IPS-11a (cell line): ENCODE data around the gene ZMYND8.
"Not testable (repeated sequence)": the region's sequence is repeated elsewhere in the genome, so short reads cannot be mapped to it uniquely, and the experiment has no call there.

Experiments used
- H3K4me3 ChIP-seq: one replicate; pipeline ENCODE4 v1.5.1; 2013; ENCODE audit warnings: low read depth, low read length, control low read depth

The ZMYND8 gene

GRCh38 chr20:47183367-47183766 is 173.1 kb downstream of the ZMYND8 start:
- H3K4me3 ChIP-seq: no peak overlapping the region

- H3K4me3 ChIP-seq: no peak overlapping the region
These were observed 175.2 kb downstream of the ZMYND8 start for GRCh38 chr20:47181056-47181862.

DNA sequence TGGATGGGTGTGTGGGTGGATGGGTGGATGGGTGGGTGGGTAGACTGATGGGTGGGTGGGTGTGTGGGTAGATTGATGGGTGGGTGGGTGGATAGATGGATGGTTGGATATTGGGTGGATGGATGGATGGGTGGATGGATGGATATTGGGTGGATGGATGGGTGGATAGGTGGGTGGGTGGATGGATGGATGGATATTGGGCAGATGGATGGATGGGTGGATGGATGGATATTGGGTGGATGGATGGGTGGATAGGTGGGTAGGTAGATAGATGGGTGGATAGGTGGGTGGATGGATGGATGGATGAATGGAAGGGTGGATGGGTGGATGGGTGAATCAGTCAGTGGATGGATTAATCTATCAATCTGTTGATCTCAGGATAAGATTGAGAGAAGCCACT is 177.2 kb downstream of the ZMYND8 start:
- no peak overlapping the region for H3K4me3 ChIP-seq

DNA sequence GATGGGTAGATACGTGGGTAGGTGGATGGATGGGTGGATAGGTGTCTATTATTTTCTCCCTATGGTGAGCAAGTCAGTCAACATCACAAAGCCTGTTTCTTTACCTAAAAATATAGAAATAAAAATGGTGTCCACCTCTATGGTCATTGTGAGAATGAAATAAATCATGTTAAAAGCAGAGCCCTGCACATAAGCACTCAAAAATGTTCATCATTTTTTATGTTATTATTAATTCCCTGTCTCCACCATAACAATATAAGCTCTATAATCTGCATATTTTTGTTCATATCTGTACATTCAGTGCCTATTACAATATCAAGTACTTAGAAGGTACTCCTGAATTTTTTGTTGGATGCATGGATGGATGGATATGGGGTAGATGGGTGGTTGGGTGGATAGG is 177.6 kb downstream of the ZMYND8 start:
- no peak overlapping the region for H3K4me3 ChIP-seq

GRCh38 chr20:47178277-47178676 is 178.2 kb downstream of the ZMYND8 start:
- H3K4me3 ChIP-seq: no peak overlapping the region

DNA sequence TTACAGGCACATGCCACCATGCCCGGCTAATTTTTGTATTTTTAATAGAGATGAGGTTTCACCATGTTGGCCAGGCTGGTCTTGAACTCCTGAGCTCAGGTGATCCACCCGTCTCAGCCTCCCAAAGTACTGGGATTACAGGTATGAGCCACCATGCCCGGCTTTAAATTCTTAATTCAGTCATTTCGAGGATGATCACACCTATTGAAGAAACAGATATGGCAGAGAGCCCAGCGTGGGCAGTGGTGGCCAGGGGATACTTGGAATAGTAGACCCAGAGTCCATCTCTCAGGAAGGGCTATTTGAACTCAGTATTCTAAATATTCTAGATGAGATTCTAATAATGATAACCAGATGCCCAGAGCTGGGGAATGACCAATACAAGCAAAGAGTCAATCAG is 180.3 kb downstream of the ZMYND8 start:
- H3K4me3 ChIP-seq: not testable (repeated sequence)

- no peak overlapping the region for H3K4me3 ChIP-seq
These were observed 181.0 kb downstream of the ZMYND8 start for GRCh38 chr20:47175493-47175892.

GRCh38 chr20:47174456-47175243 is 181.8 kb downstream of the ZMYND8 start:
- no peak overlapping the region for H3K4me3 ChIP-seq

DNA sequence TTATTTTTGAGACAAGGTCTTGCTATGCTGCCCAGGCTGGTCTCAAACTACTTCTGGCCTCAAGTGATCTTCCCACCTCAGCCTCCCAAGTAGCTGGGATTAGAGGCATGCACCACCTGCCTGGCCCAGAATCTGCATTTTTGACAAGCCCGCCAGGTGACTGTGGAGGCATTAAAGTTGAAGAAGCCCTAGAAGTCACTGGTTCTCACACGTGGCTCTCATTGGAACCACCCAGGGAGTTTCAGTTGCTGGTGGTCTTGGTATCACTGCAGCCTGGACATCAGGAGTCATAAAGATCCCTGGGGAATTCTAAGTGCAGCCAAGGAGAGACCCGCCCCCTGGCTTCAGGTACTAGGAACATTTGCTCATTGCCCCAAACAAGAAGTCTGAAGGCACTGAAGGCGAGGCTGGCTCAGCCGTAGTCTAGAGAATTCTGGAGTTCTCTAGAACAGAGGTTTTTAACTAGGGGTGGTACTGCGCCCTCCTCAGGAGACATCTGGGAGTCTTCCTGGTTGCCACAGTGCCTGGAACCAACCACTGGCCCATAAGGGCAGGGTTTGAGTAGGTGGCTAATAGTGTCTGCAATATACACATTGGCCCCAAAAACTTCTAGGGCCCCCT is 182.8 kb downstream of the ZMYND8 start:
- H3K4me3 ChIP-seq: no peak overlapping the region

- H3K4me3 ChIP-seq: no peak overlapping the region
These were observed 183.9 kb downstream of the ZMYND8 start for GRCh38 chr20:47172579-47172978.

- H3K4me3 ChIP-seq: no peak overlapping the region
These were observed 188.7 kb downstream of the ZMYND8 start for GRCh38 chr20:47167846-47168245.

GRCh38 chr20:47165376-47165865 is 191.1 kb downstream of the ZMYND8 start:
- no peak overlapping the region for H3K4me3 ChIP-seq

- no peak overlapping the region for H3K4me3 ChIP-seq
These were observed 192.4 kb downstream of the ZMYND8 start for GRCh38 chr20:47164140-47164539.

GRCh38 chr20:47161411-47161810 is 195.1 kb downstream of the ZMYND8 start:
- H3K4me3 ChIP-seq: no peak overlapping the region

DNA sequence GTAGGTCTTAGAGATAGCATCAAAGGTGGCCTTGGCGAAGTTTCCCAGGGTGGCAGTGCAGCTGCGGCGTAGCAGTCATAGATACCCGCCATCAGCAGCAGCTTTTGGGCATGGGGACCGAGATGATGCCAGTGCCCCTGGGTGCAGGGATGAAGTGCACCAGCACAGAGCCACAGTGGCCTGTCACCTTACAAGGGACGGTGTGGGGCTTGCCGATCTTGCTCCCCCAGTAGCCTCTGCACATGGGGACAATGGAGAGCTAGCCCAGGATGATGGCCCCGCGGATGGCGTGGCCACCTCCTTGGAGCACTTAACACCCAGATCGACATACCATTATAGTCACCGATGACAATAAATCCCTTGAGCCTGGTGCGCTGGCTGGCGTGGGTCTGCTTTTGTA is 195.5 kb downstream of the ZMYND8 start:
- no peak overlapping the region for H3K4me3 ChIP-seq

GRCh38 chr20:47160240-47160639 is 196.3 kb downstream of the ZMYND8 start:
- no peak overlapping the region for H3K4me3 ChIP-seq
